Liver (tissue), 3 donors: Measurements from ENCODE around the gene DERL3.

Experiments used
- CTCF ChIP-seq: fragments of 150-350 bp; IDR thresholded peaks from 2 replicates; pipeline ENCODE4 v1.5.1; 2017; ENCODE audit warnings: improper control_type of control experiment, low read depth, low read length; ENCODE audit not compliant: missing input control
- GABPA ChIP-seq, 2 donors: IDR thresholded peaks in 1 of 2; conservative IDR thresholded peaks in 1 of 2; 2 replicates each; pipeline ENCODE4 v1.6.1; 2016; ENCODE audit warnings: antibody characterized with exemption in 2 of 2, mild to moderate bottlenecking in 1 of 2, moderate library complexity in 1 of 2
- HNF4A ChIP-seq, 2 donors: conservative IDR thresholded peaks; 2 replicates each; pipeline ENCODE4 v1.6.1; 2016; ENCODE audit warnings: antibody characterized with exemption in 2 of 2, mild to moderate bottlenecking in 2 of 2
- JUND ChIP-seq, 2 donors: IDR thresholded peaks; 2 replicates each; pipeline ENCODE4 v1.6.1; 2016; ENCODE audit warnings: antibody characterized with exemption in 2 of 2
- MAX ChIP-seq: IDR thresholded peaks from 2 replicates; pipeline ENCODE4 v1.6.1; 2016; ENCODE audit warnings: antibody characterized with exemption
- NR2F2 ChIP-seq: IDR thresholded peaks from 2 replicates; pipeline ENCODE4 v1.6.1; 2016; ENCODE audit warnings: antibody characterized with exemption
- RAD21 ChIP-seq, 2 donors: IDR thresholded peaks; 2 replicates each; pipeline ENCODE4 v1.6.1; 2016; ENCODE audit warnings: antibody characterized with exemption in 2 of 2, mild to moderate bottlenecking in 2 of 2
- REST ChIP-seq: IDR thresholded peaks from 2 replicates; pipeline ENCODE4 v1.6.1; 2016; ENCODE audit warnings: antibody characterized with exemption, mild to moderate bottlenecking
- RXRA ChIP-seq, 2 donors: IDR thresholded peaks; 2 replicates each; pipeline ENCODE4 v1.6.1; 2017 to 2018; ENCODE audit warnings: antibody characterized with exemption in 2 of 2, mild to moderate bottlenecking in 1 of 2
- SP1 ChIP-seq: IDR thresholded peaks from 2 replicates; pipeline ENCODE4 v1.6.1; 2018; ENCODE audit warnings: antibody characterized with exemption, mild to moderate bottlenecking
- TAF1 ChIP-seq: conservative IDR thresholded peaks from 2 replicates; pipeline ENCODE4 v1.6.1; 2016; ENCODE audit warnings: antibody characterized with exemption, mild to moderate bottlenecking
- YY1 ChIP-seq: IDR thresholded peaks from 2 replicates; pipeline ENCODE4 v1.6.1; 2016; ENCODE audit warnings: antibody characterized with exemption, mild to moderate bottlenecking
- ZBTB33 ChIP-seq: IDR thresholded peaks from 2 replicates; pipeline ENCODE4 v1.6.1; 2016; ENCODE audit warnings: antibody characterized with exemption
- donor health status: healthy.
- donor health status: healthy.

GRCh38 chr22:23837496-23837859 is 1.3 kb downstream of the DERL3 start:
- no peak for TF ChIP-seq CTCF
- TF ChIP-seq GABPA (IDR thresholded peaks at IDR 0.05 in 1 of 2, conservative IDR thresholded peaks at IDR 0.05 in 1 of 2), result no peak
- TF ChIP-seq ZBTB33, result no peak
- no peak for TF ChIP-seq RAD21 (IDR thresholded peaks at IDR 0.05)
- no peak for TF ChIP-seq REST
- no peak for TF ChIP-seq TAF1
- no peak for TF ChIP-seq MAX
- no peak for TF ChIP-seq NR2F2
- no peak for TF ChIP-seq SP1
- TF ChIP-seq YY1, result no peak
- no peak for TF ChIP-seq HNF4A (conservative IDR thresholded peaks at IDR 0.05)
- no peak for TF ChIP-seq RXRA (IDR thresholded peaks at IDR 0.05)
- no peak for TF ChIP-seq JUND (IDR thresholded peaks at IDR 0.05)
